Esophagus muscularis mucosa (tissue), 3 donors: ENCODE results near the gene AIFM3.

Experiments
- CTCF ChIP-seq, 3 experiments: fragments of 200-600 bp in 2 of 3; fragments of 450-650 bp in 1 of 3; sonication (generic) in 2 of 3; IDR thresholded peaks; one replicate each; pipeline ENCODE4 v1.5.1; 2017 to 2019; ENCODE audit warnings: antibody characterized with exemption in 3 of 3, mild to moderate bottlenecking in 2 of 3, moderate library complexity in 1 of 3
- POLR2A ChIP-seq: fragments of 450-650 bp; IDR thresholded peaks from one replicate; pipeline ENCODE4 v1.6.1; 2017; ENCODE audit warnings: antibody characterized with exemption, moderate library complexity, mild to moderate bottlenecking, low read depth
- POLR2AphosphoS5 ChIP-seq, 2 donors: sonication (generic); formaldehyde crosslinking; IDR thresholded peaks; one replicate each; pipeline ENCODE4 v1.6.1; 2017; ENCODE audit warnings: antibody characterized with exemption in 2 of 2

- TF ChIP-seq CTCF (IDR thresholded peaks at IDR 0.05) (no peak), POLR2AphosphoS5 (IDR thresholded peaks at IDR 0.05) (no peak), POLR2A (no peak)
Observed at GRCh38 chr22:20948989-20949388, 18.1 kb upstream of the AIFM3 start.
